Esophagus squamous epithelium (tissue), 4 donors: ENCODE data around the gene LRP4.

ENCODE experiments used
- POLR2A ChIP-seq, 4 donors: fragments of 450-650 bp; IDR thresholded peaks; one replicate each; pipeline ENCODE4 v1.6.1; 2017; ENCODE audit warnings: antibody characterized with exemption in 4 of 4, mild to moderate bottlenecking in 4 of 4, moderate library complexity in 3 of 4
- TF ChIP-seq, protein P1 (sequence below), 6 experiments: fragments of 450-650 bp in 4 of 6; fragments of 200-600 bp in 2 of 6; sonication (generic) in 2 of 6; IDR thresholded peaks; one replicate each; pipeline ENCODE4 v1.5.1; 2016 to 2019; ENCODE audit warnings: antibody characterized with exemption in 6 of 6, mild to moderate bottlenecking in 4 of 6, moderate library complexity in 4 of 6

DNA sequence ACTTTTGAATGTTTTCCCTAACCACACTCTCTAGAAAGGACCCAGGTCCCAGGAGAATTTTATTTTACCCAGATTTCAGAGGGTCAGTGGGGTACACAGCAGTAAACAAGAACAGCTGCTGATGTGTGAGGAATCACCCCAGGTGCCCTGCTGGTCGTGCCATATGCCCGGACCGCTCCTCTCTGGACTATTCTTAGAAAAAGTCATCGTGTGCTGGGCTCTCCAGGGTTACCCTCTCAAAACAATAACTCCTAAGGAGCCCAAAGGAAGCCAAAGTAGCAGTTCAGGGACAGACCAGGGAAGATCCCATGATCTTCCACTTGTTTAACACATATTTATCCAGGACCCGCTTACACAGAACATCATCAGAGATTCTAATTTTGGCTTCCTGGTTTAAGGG is 29.7 kb downstream of the LRP4 start:
- TF ChIP-seq, protein P1, sequence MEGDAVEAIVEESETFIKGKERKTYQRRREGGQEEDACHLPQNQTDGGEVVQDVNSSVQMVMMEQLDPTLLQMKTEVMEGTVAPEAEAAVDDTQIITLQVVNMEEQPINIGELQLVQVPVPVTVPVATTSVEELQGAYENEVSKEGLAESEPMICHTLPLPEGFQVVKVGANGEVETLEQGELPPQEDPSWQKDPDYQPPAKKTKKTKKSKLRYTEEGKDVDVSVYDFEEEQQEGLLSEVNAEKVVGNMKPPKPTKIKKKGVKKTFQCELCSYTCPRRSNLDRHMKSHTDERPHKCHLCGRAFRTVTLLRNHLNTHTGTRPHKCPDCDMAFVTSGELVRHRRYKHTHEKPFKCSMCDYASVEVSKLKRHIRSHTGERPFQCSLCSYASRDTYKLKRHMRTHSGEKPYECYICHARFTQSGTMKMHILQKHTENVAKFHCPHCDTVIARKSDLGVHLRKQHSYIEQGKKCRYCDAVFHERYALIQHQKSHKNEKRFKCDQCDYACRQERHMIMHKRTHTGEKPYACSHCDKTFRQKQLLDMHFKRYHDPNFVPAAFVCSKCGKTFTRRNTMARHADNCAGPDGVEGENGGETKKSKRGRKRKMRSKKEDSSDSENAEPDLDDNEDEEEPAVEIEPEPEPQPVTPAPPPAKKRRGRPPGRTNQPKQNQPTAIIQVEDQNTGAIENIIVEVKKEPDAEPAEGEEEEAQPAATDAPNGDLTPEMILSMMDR (IDR thresholded peaks at IDR 0.05): no peak
- no peak for TF ChIP-seq POLR2A (IDR thresholded peaks at IDR 0.05)
